SK-N-MC (cell line): ENCODE measurements around the gene RAB28.

Experiments used
- EZH2 ChIP-seq: fragments of 200-600 bp; sonication (generic); IDR thresholded peaks from one replicate; pipeline ENCODE4 v1.6.1; 2017; ENCODE audit warnings: antibody characterized with exemption
- FOXP2 ChIP-seq: optimal IDR thresholded peaks from 2 replicates; pipeline ENCODE3; 2011; ENCODE audit warnings: mild to moderate bottlenecking, moderate library complexity; ENCODE audit not compliant: insufficient read depth; ENCODE audit errors: extremely low read length, control extremely low read depth
- POLR2AphosphoS5 ChIP-seq: IDR thresholded peaks from 2 replicates; pipeline ENCODE4 v1.6.1; 2012; ENCODE audit warnings: mild to moderate bottlenecking, low read depth, low read length, borderline replicate concordance

DNA sequence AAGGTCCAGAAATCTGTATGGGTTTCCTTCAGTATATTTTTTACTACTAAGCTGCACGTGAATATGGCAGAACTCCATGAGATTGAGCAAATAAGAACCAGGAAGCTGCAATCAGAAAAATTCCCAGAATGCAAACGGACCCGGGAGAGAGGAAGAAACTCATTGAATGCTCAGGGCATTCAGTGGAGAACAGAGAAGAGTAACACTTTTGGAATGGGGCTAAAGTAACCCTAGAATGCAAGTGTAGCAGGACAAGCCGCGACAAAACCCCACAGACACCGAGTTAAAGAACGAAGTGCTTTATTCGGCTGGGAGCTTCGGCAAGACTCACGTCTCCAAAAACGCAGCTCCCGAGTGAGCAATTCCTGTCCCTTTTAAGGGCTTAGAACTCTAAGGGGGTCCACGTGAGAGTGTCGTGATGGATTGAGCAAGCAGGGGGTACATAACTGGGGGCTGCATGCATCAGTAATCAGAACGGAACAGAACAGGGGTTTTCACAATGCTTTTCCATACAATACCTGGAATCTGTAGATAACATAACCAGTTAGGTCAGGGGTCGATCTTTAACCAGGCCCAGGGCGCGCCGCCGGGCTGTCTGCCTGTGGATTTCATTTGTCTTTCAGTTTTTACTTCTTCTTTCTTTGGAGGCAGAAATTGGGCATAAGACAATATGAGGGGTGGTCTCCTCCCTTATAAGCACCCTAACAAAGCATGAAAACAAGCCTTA lies 56.4 kb downstream of the RAB28 start:
- TF ChIP-seq EZH2: no peak
- TF ChIP-seq POLR2AphosphoS5: no peak
- TF ChIP-seq FOXP2: no peak
